Stimulated activated CD8-positive, alpha-beta memory T cell treated with anti-CD3 and anti-CD28 coated beads, Interleukin-12 subunit alpha, Interleukin-12 subunit beta, amount 100 ng/mL, for 4 hours (primary cell): ENCODE measurements around the gene RBM24.

ENCODE experiments used
- DNase-seq: peaks from one replicate; pipeline ENCODE4 v3.0.0-alpha.2; 2020; ENCODE audit warnings: low read depth

RBM24 gene

DNA sequence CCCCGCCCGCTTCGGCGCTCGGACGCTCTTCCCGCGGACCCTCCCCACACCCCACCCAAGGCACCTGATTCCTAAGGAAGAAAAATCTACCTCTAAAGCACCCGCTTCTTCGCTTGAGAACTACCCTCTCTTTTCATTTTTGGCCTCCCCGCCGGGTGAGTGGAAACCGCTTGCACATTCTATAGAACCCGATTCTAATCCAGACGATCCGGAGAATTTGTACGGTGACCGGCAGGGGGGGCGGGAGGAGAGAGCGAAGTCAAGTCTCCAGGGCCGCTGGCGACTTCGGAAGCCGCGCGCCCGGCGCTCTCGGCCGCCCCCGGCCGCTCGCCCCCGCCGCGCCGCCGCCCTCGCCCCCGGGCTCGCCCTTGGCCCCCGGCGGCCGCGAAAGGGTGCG is at the start of gene RBM24:
TSS of gene RBM24 (plus strand) at position 262 of the 397 bp plus-strand sequence. CDS start 221 bp downstream, outside the sequence.
- DNase-seq: no peak

- no peak for DNase-seq
Measured at GRCh38 chr6:17233531-17233930, 47.6 kb upstream of the RBM24 start.

- no peak for DNase-seq
Measured at GRCh38 chr6:17237246-17237645, 43.9 kb upstream of the RBM24 start.

DNA sequence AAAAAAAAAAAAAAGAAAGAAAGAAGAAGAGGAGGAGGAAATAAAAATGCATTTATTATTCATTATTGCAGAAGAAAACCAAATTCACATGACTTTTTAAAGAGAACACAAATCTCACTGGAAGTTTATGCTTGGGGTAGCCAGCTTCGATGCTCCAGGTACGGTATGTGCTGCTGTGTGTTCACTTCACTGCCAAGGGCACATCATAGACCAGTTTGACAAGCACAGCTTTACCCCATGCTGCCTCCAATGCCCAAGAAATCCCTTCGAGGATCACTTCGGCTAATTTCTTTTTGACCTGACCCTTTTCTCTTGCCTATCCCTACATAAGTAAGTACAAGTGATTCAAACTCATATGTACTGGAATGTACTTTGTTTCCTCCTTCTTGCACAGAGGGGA is 41.9 kb upstream of the RBM24 start:
- DNase-seq: no peak

- DNase-seq: no peak
Measured at GRCh38 chr6:17240803-17241500, 40.2 kb upstream of the RBM24 start.

DNA sequence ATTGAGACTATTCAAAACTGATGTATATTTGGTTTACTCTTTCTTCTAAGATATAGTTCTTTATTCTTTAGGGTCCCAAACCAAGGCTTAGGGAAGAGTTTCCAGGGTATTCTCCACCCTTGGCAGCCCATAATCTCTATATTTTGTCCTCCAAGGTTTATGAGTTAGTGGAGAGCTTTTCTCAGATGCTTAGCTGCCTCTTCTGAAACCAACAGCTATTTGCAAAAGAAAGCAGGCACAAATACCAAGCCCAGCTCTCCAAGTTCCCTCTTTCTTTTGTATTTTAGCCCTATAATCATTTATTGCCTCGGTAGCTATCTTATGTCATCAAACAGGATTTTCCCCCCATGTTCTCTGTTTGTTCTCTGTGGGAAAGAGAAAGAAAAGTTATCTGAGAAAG is 39.1 kb upstream of the RBM24 start:
- no peak for DNase-seq

DNA sequence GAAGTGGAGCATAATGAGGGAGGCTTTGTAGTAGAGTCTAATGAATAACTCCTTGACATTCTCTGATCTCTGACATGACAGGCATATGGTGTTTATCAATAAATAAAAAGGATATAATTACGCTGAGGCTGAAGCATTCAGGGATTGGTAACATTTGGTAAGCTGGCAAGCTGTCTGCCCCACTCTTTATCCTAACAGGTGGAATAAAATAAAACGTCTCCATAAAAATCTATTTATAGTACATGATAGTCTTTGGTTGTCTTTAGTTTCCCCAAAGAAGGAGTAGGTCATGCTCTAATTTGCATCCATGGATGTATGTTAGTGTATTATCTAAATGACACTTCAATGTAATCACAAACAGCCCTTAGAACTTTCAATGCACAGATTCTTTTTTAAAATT is 30.9 kb upstream of the RBM24 start:
- no peak for DNase-seq

GRCh38 chr6:17251953-17252352 is 29.2 kb upstream of the RBM24 start:
- DNase-seq: no peak

GRCh38 chr6:17258749-17259148 is 22.4 kb upstream of the RBM24 start:
- DNase-seq: no peak

GRCh38 chr6:17265570-17265969 is 15.6 kb upstream of the RBM24 start:
- no peak for DNase-seq

- DNase-seq: no peak
Measured at GRCh38 chr6:17267566-17267965, 13.6 kb upstream of the RBM24 start.

GRCh38 chr6:17268114-17268513 is 13.0 kb upstream of the RBM24 start:
- no peak for DNase-seq

DNA sequence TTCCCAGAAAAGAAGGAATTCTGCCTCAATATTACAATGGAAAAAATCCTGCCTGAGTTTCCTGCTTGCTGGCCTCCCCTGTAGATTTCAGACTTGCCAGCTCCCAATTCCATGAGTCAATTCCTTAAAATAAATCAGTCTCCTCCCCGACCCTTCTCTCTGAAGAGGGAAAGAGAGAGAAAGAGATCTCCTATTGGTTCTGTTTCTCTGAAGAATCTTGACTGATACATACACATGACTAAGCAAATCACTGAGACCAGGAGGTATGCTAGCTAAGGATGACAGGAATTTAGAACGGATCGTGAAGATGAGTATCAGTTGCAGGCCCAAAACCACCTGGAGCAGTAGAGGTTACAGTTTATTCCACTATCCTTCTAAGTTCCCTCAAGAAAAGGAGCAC is 11.3 kb upstream of the RBM24 start:
- no peak for DNase-seq

- DNase-seq: no peak
Measured at GRCh38 chr6:17271628-17272027, 9.5 kb upstream of the RBM24 start.

GRCh38 chr6:17276766-17277165 is 4.4 kb upstream of the RBM24 start:
- no peak for DNase-seq

GRCh38 chr6:17277256-17277655 is 3.9 kb upstream of the RBM24 start:
- DNase-seq: no peak

- no peak for DNase-seq
Measured at GRCh38 chr6:17278289-17279063, 2.7 kb upstream of the RBM24 start.

DNA sequence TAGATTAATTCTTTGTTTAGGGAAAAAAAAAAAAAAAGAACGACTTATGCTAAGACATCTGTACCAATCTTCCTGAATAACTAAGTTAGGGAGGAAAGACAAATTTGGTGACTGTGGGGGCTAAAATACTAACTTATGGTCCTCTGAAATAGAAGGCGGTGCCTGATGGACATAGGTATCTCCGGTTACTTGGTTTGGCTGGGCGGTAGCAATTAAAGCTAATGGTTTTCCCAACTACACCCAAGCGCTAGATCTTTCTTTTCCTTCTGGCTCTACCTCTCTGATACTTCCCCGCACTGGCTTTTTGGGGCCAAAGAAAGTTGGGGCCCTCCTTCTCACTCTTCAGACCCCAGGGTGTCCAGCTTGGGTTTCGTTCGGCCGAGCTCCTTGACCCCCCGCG is 1.0 kb upstream of the RBM24 start:
- DNase-seq: no peak

GRCh38 chr6:17280552-17281090 is 540 bp upstream of the RBM24 start:
- DNase-seq: no peak

- DNase-seq: no peak
Measured at GRCh38 chr6:17281497-17282481, 628 bp downstream of the RBM24 start.

DNA sequence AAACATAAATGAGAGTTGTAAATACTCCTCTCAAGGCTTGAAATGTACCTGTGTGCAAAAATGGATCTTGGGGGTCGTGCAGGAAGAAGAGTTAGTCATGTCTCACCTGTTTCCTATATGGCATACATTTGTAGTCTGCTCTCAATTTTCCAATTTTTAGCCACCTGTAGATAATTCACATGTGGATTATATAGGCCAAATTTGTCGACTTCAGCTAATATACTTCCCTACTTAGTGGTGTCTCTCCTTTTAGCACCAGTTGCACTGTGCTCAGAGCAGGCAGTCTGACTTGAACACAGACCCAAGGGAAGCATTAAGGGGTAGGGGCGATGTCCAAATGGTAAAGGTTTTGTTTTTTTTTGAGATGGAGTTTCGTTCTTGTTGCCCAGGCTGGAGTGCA is 1.9 kb downstream of the RBM24 start:
- DNase-seq: no peak

DNA sequence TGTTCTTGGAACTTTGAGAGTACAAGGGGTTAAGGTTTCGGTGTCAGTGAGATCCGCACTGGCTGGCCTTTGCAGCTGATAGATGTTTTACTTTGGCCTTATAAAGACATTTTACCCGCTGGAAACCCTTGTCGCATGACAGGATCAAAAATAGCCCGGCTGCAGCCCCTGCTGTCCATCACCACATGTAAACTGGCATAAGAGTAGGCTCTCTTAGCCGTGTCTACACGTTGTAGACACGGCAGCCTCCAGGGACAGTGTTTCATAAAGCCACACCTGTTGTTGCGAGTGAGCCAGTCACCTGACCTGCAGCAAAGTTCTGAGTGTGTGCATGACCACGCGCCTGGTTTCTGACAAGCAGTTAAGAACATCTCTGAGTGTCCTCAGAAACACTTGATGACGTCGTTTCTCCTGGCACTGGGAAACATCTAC is 8.5 kb downstream of the RBM24 start:
- no peak for DNase-seq
